HTR-8/SVneo (cell line): ENCODE results near the gene ADAMTSL3.
"Not testable (repeated sequence)": the region's sequence is repeated elsewhere in the genome, so short reads cannot be mapped to it uniquely, and the experiment has no call there.

Source experiments
- DNase-seq: peaks from one replicate; pipeline ENCODE4 v3.0.0; 2011; ENCODE audit warnings: low spot score, mixed read lengths; ENCODE audit not compliant: insufficient read length
- FAIRE-seq: peaks from 2 replicates; lab custom pipeline; 2011; peaks lifted over from hg19 to GRCh38; lab: Jason Lieb, UNC

Gene ADAMTSL3

DNA sequence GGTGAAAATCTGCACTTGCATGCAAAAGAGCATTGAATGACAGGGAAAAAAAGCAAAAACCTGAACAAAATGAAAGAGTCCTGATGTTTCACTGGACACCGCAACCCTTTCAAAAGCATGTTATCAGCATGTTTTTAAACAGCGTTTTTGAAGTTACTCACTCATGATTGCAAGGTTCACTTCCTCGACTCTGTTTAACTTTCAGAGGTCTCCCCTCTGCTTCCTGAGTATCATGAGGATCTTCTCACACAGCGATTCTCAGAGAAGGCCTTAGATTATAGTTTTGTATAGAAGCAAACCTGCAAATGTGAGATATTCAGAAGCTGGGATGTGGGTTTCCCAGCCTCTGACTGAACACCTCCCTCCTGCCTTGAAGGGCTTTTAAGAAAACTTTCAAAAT, 395.6 kb downstream of the ADAMTSL3 start:
- not testable (repeated sequence) for FAIRE-seq, DNase-seq

- DNase-seq = no peak
- no peak for FAIRE-seq
These were observed 396.2 kb downstream of the ADAMTSL3 start for GRCh38 chr15:84050076-84050475.

- not testable (repeated sequence) for DNase-seq, FAIRE-seq
These were observed 397.2 kb downstream of the ADAMTSL3 start for GRCh38 chr15:84051146-84051545.

- not testable (repeated sequence) for DNase-seq, FAIRE-seq
These were observed 400.6 kb downstream of the ADAMTSL3 start for GRCh38 chr15:84054544-84054943.

DNA sequence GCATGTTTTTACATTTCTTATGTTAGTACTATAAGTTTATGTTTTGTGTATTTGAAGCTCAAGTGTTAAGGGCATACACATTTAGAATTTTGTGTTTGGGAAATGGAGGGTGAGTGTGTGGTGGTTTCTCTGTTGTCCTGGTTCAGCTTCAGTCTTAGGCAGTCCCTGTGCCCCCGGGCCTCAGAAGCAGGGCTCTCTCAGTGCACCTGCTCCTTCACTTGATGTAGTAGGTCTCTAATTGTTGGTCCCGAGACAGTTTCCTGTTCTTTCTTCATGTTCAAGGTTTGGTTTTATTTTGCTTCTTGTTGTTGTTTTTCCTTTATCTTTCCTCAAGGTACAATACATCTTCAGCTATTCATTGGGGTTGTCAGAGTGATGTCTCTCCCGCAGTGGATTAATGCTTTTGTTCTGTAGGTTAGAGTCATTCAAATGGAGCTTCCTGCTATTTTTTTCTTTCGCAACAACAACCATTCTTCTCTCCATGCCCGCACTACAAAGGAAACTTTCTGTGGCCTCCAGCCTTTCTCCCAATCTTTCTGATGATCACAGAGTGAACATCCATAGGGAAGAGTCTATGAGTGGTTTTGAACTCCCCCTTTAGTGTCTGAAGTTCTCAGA, 403.9 kb downstream of the ADAMTSL3 start:
- DNase-seq (no peak), FAIRE-seq (no peak)

- FAIRE-seq, DNase-seq: not testable (repeated sequence)
These were observed 409.8 kb downstream of the ADAMTSL3 start for GRCh38 chr15:84063674-84064073.

DNA sequence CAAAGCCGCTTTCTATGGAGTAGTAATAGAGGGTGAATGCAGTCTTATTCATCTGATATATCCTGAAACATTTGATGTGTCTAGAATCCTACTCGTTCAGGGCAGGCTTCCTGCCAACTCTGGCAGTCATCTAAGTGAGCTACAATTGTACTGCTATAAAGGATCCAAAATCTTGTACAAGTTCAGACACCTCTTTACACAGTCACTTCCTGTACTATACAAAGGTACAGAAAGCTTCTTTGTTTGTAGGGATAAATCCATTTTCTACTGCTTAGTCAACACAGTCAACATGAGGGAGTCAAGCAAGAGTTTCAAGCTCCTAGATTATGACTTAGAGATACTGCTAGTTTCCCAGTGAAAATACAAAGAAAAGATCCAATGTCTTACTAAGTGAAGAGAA, 414.8 kb downstream of the ADAMTSL3 start:
- not testable (repeated sequence) for DNase-seq
- FAIRE-seq = peak; percentile 49

- FAIRE-seq, DNase-seq: not testable (repeated sequence)
These were observed 424.1 kb downstream of the ADAMTSL3 start for GRCh38 chr15:84078038-84078437.

- not testable (repeated sequence) for FAIRE-seq, DNase-seq
These were observed 425.5 kb downstream of the ADAMTSL3 start for GRCh38 chr15:84079325-84079884.

DNA sequence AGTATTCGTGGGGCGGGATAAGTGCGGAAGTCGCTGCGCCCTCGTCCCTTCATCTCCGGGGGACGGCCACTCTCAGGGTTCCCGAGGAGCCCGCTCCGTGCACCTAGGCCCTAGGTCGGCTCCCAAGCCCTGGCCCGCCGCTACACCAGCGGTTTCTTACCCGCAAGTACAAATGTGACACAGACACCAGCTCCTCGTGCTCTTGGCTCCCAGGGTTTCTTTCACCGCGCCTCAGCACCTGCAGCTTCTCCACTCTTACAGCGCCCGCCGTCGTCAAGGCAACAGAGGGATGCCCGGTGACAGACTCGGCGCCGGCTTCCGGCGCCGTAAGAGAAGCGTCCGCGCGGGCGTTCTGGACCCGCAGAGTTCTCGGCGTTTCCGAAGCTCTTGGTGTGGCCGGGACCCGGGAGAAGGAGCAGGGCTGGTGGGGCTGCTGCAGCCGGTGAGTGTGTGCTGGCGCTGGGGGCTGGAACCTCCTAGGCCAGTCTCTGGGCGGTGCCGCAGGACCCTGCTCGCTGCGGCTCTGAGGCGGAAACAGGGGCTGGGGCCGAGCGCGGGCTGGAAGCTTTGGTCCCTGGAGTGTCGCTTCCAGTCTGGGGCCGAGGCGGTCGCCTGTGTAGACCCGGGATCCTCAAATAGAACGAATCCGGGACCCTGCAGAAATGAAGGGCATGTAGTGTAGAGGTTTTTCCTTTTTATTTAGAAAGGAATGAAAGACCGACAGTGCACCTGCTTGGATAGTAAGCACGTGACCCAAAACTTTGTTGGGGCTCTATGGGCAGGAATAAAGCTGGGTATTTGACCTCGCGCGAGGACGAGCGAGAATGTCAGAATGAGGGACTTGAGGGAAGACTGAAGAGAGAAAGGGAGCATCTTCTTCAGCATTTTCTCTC, 426.2 kb downstream of the ADAMTSL3 start:
- peak; percentile 42 for FAIRE-seq
- no peak for DNase-seq

GRCh38 chr15:84080778-84081084, 426.8 kb downstream of the ADAMTSL3 start:
- DNase-seq (peak; percentile 24), FAIRE-seq (peak; percentile 33)

DNA sequence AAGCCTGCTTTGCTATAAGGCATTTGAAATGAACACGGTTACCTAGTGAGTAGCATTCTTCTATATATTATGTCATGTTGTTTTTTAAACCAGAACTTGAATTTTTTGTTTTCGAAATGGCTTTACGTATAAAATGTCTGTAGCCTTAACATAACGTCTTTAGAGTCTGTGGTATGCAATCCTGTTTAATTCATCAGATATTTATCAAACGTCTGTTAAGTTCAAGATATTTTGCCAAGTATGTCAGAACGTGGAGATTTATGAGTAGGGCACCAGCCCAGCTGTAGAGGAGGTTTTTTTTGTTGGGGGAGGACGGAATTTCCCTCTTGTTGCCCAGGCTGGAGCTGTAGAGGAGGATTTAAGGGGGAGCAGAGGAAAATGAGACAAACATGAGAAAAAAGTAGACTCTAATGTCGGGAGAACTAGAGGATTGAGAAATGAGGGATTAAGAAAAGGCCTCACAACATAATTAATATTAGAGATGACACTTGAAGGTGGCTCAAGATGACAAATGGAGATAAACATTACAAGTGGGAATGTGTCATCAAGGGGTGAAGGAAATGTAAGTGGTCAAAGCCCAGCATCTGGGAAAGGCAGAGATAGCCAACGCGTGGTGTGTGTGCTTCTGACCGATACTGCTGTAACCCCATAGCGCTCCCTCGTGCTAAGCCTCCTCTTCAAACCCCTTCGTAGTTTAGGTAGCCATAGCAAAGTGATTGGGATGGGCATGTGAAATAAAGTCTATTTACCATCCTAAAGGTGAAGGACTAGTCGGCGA, 427.7 kb downstream of the ADAMTSL3 start:
- DNase-seq (peak; percentile 37), FAIRE-seq (peak; percentile 46)

DNA sequence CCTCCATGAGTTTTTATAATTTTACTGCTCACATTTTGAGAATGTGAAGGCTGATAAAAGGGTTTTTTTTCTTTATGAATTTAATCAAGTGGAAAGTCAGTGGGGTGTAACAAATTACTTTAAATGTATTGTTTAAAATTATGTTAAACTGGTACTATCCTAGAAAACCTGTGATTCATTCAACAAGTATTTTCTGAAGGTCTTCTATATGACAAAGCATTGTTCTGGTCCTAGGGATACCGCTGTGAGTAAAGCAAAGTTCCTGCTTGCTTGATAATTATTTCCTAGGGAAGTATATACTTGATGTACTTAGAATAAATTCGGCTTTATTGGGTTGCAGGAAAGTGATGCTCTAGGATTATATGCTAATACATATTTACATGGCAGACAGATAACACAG, 428.8 kb downstream of the ADAMTSL3 start:
- FAIRE-seq = no peak
- peak; percentile 7 for DNase-seq

DNA sequence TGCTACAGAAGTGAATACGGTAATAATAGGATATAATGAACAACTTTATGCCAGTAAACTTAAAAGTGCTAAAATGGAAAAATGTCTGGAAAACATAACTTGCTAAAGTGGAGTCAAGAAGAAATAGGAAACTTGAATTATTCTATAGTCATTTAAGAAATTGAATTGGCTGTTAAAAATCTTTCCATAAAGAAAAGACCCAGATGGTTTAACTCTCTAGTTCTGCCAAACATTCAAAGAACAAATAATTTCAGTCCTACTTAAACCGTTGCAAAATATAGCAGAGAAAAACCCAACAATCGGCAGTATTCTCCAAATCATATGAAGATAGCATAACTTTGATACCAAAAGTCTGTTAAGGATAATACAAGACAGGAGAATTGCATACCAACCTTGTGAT, 432.1 kb downstream of the ADAMTSL3 start:
- FAIRE-seq, DNase-seq: not testable (repeated sequence)
